ENCODE data around the gene ZNF423.

Gene ZNF423

DNA sequence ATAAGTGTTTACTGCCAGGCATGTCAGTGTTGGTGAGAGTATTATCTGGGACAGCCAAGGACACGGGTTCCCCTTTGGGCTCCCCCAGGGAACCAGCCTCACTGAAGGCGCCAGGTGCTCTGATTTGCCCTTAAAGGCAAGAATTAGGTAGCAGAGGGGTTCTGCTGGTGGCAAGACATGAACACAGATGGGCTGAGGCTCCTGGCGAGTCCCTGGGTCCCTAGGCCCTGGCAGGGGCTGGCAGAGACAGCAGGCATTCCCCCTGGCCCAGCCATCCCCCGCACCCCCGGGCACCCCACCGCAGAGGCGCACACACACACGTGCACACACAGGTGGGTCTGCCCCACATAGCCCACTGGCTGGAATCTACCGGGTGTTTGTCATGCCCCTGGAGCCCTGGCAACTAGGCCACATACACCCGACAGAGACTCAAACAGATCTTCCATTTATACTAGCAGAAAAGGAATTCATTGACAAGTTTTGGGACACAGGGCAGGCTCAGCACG lies 329.0 kb downstream of the ZNF423 start:
- no peak overlapping the region for H3K9ac ChIP-seq (ENCODE audit: low read length)
- no peak overlapping the region for H3K4me3 ChIP-seq (ENCODE audit: low read depth, low read length)
- H3K27me3 ChIP-seq (ENCODE audit: control insufficient read depth, insufficient read depth, low read length) = no peaks in the 10 kb centered on the region
- H3K9me3 ChIP-seq (ENCODE audit: control insufficient read depth, insufficient read depth, low read depth, low read length) = no peaks in the 10 kb centered on the region
- H3K27ac ChIP-seq (ENCODE audit: low read depth, low read length) = no peak overlapping the region
- peaks cover 36% of the 10 kb centered on the region for H3K4me1 ChIP-seq (ENCODE audit: control insufficient read depth, insufficient read depth, low read length)
- H3K36me3 ChIP-seq (ENCODE audit: control insufficient read depth, insufficient read depth, low read length) = peaks cover 16% of the 10 kb centered on the region

GRCh38 chr16:49524947-49525315 lies 331.0 kb downstream of the ZNF423 start:
- Histone ChIP-seq H3K9me3 (ENCODE audit: control insufficient read depth, insufficient read depth, low read depth, low read length) (no peaks in the 10 kb centered on the region), H3K36me3 (ENCODE audit: control insufficient read depth, insufficient read depth, low read length) (peaks cover 17% of the 10 kb centered on the region), H3K4me3 (ENCODE audit: low read depth, low read length) (no peak overlapping the region), H3K27me3 (ENCODE audit: control insufficient read depth, insufficient read depth, low read length) (no peaks in the 10 kb centered on the region), H3K4me1 (ENCODE audit: control insufficient read depth, insufficient read depth, low read length) (peaks cover 22% of the 10 kb centered on the region), H3K9ac (ENCODE audit: low read length) (no peak overlapping the region), H3K27ac (ENCODE audit: low read depth, low read length) (no peak overlapping the region)

- no peaks in the 10 kb centered on the region for H3K27me3 ChIP-seq (ENCODE audit: control insufficient read depth, insufficient read depth, low read length)
- no peak overlapping the region for H3K27ac ChIP-seq (ENCODE audit: low read depth, low read length)
- H3K9ac ChIP-seq (ENCODE audit: low read length) = no peak overlapping the region
Measured at GRCh38 chr16:49524216-49524946, 331.5 kb downstream of the ZNF423 start.

GRCh38 chr16:49523435-49524159 lies 332.3 kb downstream of the ZNF423 start:
- peaks cover 10% of the 10 kb centered on the region for H3K4me1 ChIP-seq (ENCODE audit: control insufficient read depth, insufficient read depth, low read length)
- H3K9me3 ChIP-seq (ENCODE audit: control insufficient read depth, insufficient read depth, low read depth, low read length) = no peaks in the 10 kb centered on the region
- no peak overlapping the region for H3K27ac ChIP-seq (ENCODE audit: low read depth, low read length)
- H3K4me3 ChIP-seq (ENCODE audit: low read depth, low read length) = no peak overlapping the region
- H3K27me3 ChIP-seq (ENCODE audit: control insufficient read depth, insufficient read depth, low read length) = no peaks in the 10 kb centered on the region
- H3K36me3 ChIP-seq (ENCODE audit: control insufficient read depth, insufficient read depth, low read length) = peaks cover 17% of the 10 kb centered on the region
- H3K9ac ChIP-seq (ENCODE audit: low read length) = no peak overlapping the region

More at GRCh38 chr16:49524216-49524946, 331.5 kb downstream of the ZNF423 start:
- Histone ChIP-seq H3K36me3 (ENCODE audit: control insufficient read depth, insufficient read depth, low read length) (peaks cover 17% of the 10 kb centered on the region), H3K9me3 (ENCODE audit: control insufficient read depth, insufficient read depth, low read depth, low read length) (no peaks in the 10 kb centered on the region), H3K4me1 (ENCODE audit: control insufficient read depth, insufficient read depth, low read length) (peaks cover 17% of the 10 kb centered on the region), H3K4me3 (ENCODE audit: low read depth, low read length) (no peak overlapping the region)

- H3K9me3 ChIP-seq (ENCODE audit: control insufficient read depth, insufficient read depth, low read depth, low read length) = no peaks in the 10 kb centered on the region
- H3K9ac ChIP-seq (ENCODE audit: low read length) = no peak overlapping the region
- H3K4me3 ChIP-seq (ENCODE audit: low read depth, low read length) = no peak overlapping the region
- no peaks in the 10 kb centered on the region for H3K27me3 ChIP-seq (ENCODE audit: control insufficient read depth, insufficient read depth, low read length)
- H3K4me1 ChIP-seq (ENCODE audit: control insufficient read depth, insufficient read depth, low read length) = no peaks in the 10 kb centered on the region
- no peak overlapping the region for H3K27ac ChIP-seq (ENCODE audit: low read depth, low read length)
- H3K36me3 ChIP-seq (ENCODE audit: control insufficient read depth, insufficient read depth, low read length) = peaks cover 17% of the 10 kb centered on the region
Measured at GRCh38 chr16:49521734-49522325, 334.1 kb downstream of the ZNF423 start.

DNA sequence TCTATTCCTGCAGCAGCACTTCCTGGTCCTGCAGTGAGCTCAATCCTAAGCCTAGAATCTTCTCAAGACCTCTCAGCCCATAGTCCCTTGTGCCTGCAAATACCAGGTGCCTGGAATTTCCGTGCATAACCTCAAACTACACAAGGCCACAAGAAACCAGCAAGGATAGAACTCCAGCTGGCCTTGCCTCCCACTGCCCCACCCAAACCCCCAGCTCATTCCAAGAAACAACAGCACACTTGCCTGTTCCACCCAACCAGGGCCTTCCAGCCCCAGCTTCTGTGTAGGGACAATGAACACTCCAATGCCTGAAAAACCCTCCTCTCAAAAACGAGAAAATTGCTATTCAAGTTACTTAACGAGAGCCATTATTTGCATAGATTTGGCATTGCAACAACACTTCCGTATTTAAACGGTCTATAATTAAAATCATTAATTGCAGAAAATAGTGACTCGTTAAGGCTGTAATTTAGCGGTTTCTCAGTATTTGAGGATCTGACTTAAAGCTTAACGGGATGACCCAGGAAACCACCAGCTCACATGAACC lies 335.3 kb downstream of the ZNF423 start:
- Histone ChIP-seq H3K36me3 (ENCODE audit: control insufficient read depth, insufficient read depth, low read length) (peaks cover 17% of the 10 kb centered on the region), H3K4me1 (ENCODE audit: control insufficient read depth, insufficient read depth, low read length) (no peaks in the 10 kb centered on the region)

DNA sequence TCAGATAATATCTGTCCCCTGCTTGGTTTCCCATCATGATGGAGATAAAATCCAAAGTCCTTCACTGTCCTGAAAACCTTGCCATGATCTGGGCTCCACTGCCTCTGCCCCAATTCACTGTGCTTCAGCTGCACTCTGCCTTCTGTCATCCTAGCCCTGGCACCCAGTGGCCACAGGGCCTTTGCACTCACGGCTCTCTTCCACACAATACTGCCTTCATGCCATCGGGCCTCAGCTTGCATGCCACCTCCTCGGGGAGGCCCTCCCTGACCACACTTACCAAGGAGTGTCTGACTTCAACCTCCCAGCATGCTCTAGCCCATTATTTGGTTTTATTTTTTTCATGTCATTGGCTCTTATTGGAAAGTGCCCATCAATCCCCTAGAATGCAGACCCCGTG lies 336.2 kb downstream of the ZNF423 start:
- Histone ChIP-seq H3K27me3 (ENCODE audit: control insufficient read depth, insufficient read depth, low read length) (no peaks in the 10 kb centered on the region), H3K27ac (ENCODE audit: low read depth, low read length) (no peak overlapping the region), H3K36me3 (ENCODE audit: control insufficient read depth, insufficient read depth, low read length) (peaks cover 17% of the 10 kb centered on the region), H3K9me3 (ENCODE audit: control insufficient read depth, insufficient read depth, low read depth, low read length) (no peaks in the 10 kb centered on the region), H3K4me1 (ENCODE audit: control insufficient read depth, insufficient read depth, low read length) (no peaks in the 10 kb centered on the region), H3K4me3 (ENCODE audit: low read depth, low read length) (no peak overlapping the region), H3K9ac (ENCODE audit: low read length) (no peak overlapping the region)

More for the DNA sequence above, 335.3 kb downstream of the ZNF423 start:
- H3K27me3 ChIP-seq (ENCODE audit: control insufficient read depth, insufficient read depth, low read length) = no peaks in the 10 kb centered on the region
- H3K9me3 ChIP-seq (ENCODE audit: control insufficient read depth, insufficient read depth, low read depth, low read length) = no peaks in the 10 kb centered on the region
- H3K4me3 ChIP-seq (ENCODE audit: low read depth, low read length) = no peak overlapping the region
- H3K9ac ChIP-seq (ENCODE audit: low read length) = no peak overlapping the region
- H3K27ac ChIP-seq (ENCODE audit: low read depth, low read length) = no peak overlapping the region

GRCh38 chr16:49519008-49519656 lies 336.8 kb downstream of the ZNF423 start:
- Histone ChIP-seq H3K36me3 (ENCODE audit: control insufficient read depth, insufficient read depth, low read length) (peaks cover 17% of the 10 kb centered on the region), H3K9ac (ENCODE audit: low read length) (no peak overlapping the region), H3K4me3 (ENCODE audit: low read depth, low read length) (no peak overlapping the region), H3K9me3 (ENCODE audit: control insufficient read depth, insufficient read depth, low read depth, low read length) (no peaks in the 10 kb centered on the region), H3K4me1 (ENCODE audit: control insufficient read depth, insufficient read depth, low read length) (no peaks in the 10 kb centered on the region), H3K27me3 (ENCODE audit: control insufficient read depth, insufficient read depth, low read length) (no peaks in the 10 kb centered on the region), H3K27ac (ENCODE audit: low read depth, low read length) (no peak overlapping the region)

- Histone ChIP-seq H3K9ac (ENCODE audit: low read length) (no peak overlapping the region), H3K27me3 (ENCODE audit: control insufficient read depth, insufficient read depth, low read length) (no peaks in the 10 kb centered on the region), H3K4me3 (ENCODE audit: low read depth, low read length) (no peak overlapping the region), H3K9me3 (ENCODE audit: control insufficient read depth, insufficient read depth, low read depth, low read length) (no peaks in the 10 kb centered on the region), H3K27ac (ENCODE audit: low read depth, low read length) (no peak overlapping the region), H3K4me1 (ENCODE audit: control insufficient read depth, insufficient read depth, low read length) (no peaks in the 10 kb centered on the region), H3K36me3 (ENCODE audit: control insufficient read depth, insufficient read depth, low read length) (no peaks in the 10 kb centered on the region)
Measured at GRCh38 chr16:49516382-49517036, 339.4 kb downstream of the ZNF423 start.

GRCh38 chr16:49515861-49516260 lies 340.1 kb downstream of the ZNF423 start:
- Histone ChIP-seq H3K9ac (ENCODE audit: low read length) (no peak overlapping the region), H3K4me1 (ENCODE audit: control insufficient read depth, insufficient read depth, low read length) (no peaks in the 10 kb centered on the region), H3K9me3 (ENCODE audit: control insufficient read depth, insufficient read depth, low read depth, low read length) (no peaks in the 10 kb centered on the region)

More at GRCh38 chr16:49515861-49516260, 340.1 kb downstream of the ZNF423 start:
- Histone ChIP-seq H3K27me3 (ENCODE audit: control insufficient read depth, insufficient read depth, low read length) (no peaks in the 10 kb centered on the region), H3K36me3 (ENCODE audit: control insufficient read depth, insufficient read depth, low read length) (no peaks in the 10 kb centered on the region), H3K27ac (ENCODE audit: low read depth, low read length) (no peak overlapping the region), H3K4me3 (ENCODE audit: low read depth, low read length) (no peak overlapping the region)
